ENCODE measurements around the gene ARG2.

ARG2 gene

GRCh38 chr14:67668559-67668958, 48.8 kb downstream of the ARG2 start:
- Histone ChIP-seq H3K4me3 (no peak overlapping the region), H3K27ac (no peak overlapping the region)
- no peak for TF ChIP-seq CTCF (IDR thresholded peaks at IDR 0.05)
- DNase-seq (ENCODE audit: low spot score): no peak

GRCh38 chr14:67673451-67673850, 53.7 kb downstream of the ARG2 start:
- Histone ChIP-seq H3K27ac (no peak overlapping the region), H3K4me3 (peak overlapping the region; percentile 87)
- DNase-seq (ENCODE audit: low spot score): no peak
- no peak for TF ChIP-seq CTCF (IDR thresholded peaks at IDR 0.05)

GRCh38 chr14:67674139-67674479, 54.4 kb downstream of the ARG2 start:
- peak overlapping the region; percentile 87 for H3K4me3 ChIP-seq
- no peak for TF ChIP-seq CTCF (IDR thresholded peaks at IDR 0.05)
- peak; percentile 78 for DNase-seq (ENCODE audit: low spot score)
- H3K27ac ChIP-seq: peak overlapping the region; percentile 88 to 95

GRCh38 chr14:67674480-67675218, 54.9 kb downstream of the ARG2 start, which contains the start of gene VTI1B:
TSS of gene VTI1B (minus strand) at chr14:67674632. CDS start at chr14:67674489, 143 bp downstream.
- TF ChIP-seq CTCF (IDR thresholded peaks at IDR 0.05): no peak
- peak; percentile 83 for DNase-seq (ENCODE audit: low spot score)
- H3K4me3 ChIP-seq: peak within 1 kb of the TSS; percentile 87
- peak within 1 kb of the TSS; percentile 88 to 95 for H3K27ac ChIP-seq

GRCh38 chr14:67675219-67675582, 55.5 kb downstream of the ARG2 start:
- TF ChIP-seq CTCF (IDR thresholded peaks at IDR 0.05): no peak
- no peak for DNase-seq (ENCODE audit: low spot score)
- Histone ChIP-seq H3K27ac (peak overlapping the region; percentile 88 to 95), H3K4me3 (peak overlapping the region; percentile 87)

- H3K27ac ChIP-seq: no peak overlapping the region
- H3K4me3 ChIP-seq: no peak overlapping the region
- no peak for TF ChIP-seq CTCF (IDR thresholded peaks at IDR 0.05)
- DNase-seq (ENCODE audit: low spot score): no peak
Measured at GRCh38 chr14:67679006-67679405, 59.3 kb downstream of the ARG2 start.

GRCh38 chr14:67680121-67680602, 60.4 kb downstream of the ARG2 start:
- H3K27ac ChIP-seq: no peak overlapping the region
- DNase-seq (ENCODE audit: low spot score): no peak
- TF ChIP-seq CTCF (IDR thresholded peaks at IDR 0.05): no peak
- no peak overlapping the region for H3K4me3 ChIP-seq

Measured in coronary artery (tissue), 2 donors.